Fibroblast of villous mesenchyme (primary cell): ENCODE measurements around the gene FJX1. TPM values are rescaled to one million over a fixed set of nuclear protein-coding genes. Genes with fewer than 3 reads are reported as not detected.
A peak's percentile ranks its signal among the peaks of the same experiment; 100 is the strongest.

Experiments used
- DNase-seq: peaks from one replicate; pipeline ENCODE4 v3.0.0-alpha.2; 2010; ENCODE audit warnings: low read depth
- H3K4me3 ChIP-seq: 2 replicates; pipeline ENCODE4 v1.5.1; 2011; ENCODE audit warnings: low read depth, mild to moderate bottlenecking, low read length
- CTCF ChIP-seq: IDR thresholded peaks from 2 replicates; pipeline ENCODE4 v1.5.1; 2012; ENCODE audit warnings: low read depth, mild to moderate bottlenecking, low read length; ENCODE audit not compliant: insufficient read depth
- total RNA-seq: library from RNA; depleted of rRNA; stranded (reverse); fragments of >200 nt; gene quantifications from 2 replicates; pipeline ENCODE4 v1.2.3, GENCODE V29; 2012

FJX1 gene
- total RNA-seq: 89.8 and 205 TPM in 2 replicates

- peak; percentile 92 for DNase-seq
- no peak for TF ChIP-seq CTCF
- peak within 1 kb of the TSS; percentile 71 for H3K4me3 ChIP-seq
Measured at GRCh38 chr11:35617687-35618496, at the start of gene FJX1. Gene FJX1 (plus strand): TSS chr11:35618460. CDS start chr11:35618637, 177 bp downstream.

- TF ChIP-seq CTCF: no peak
- H3K4me3 ChIP-seq: no peak overlapping the region
- DNase-seq: peak; percentile 65
Measured at GRCh38 chr11:35571696-35572095, 46.6 kb upstream of the FJX1 start.

- TF ChIP-seq CTCF: no peak
- H3K4me3 ChIP-seq: no peak overlapping the region
- DNase-seq: peak; percentile 96
Measured at GRCh38 chr11:35579557-35580396, 38.5 kb upstream of the FJX1 start.

- no peak for TF ChIP-seq CTCF
- H3K4me3 ChIP-seq: no peak overlapping the region
- no peak for DNase-seq
Measured at GRCh38 chr11:35580397-35580781, 37.9 kb upstream of the FJX1 start.

- no peak overlapping the region for H3K4me3 ChIP-seq
- DNase-seq: no peak
- TF ChIP-seq CTCF: no peak
Measured at GRCh38 chr11:35582033-35582432, 36.2 kb upstream of the FJX1 start.

- TF ChIP-seq CTCF: no peak
- no peak overlapping the region for H3K4me3 ChIP-seq
- DNase-seq: peak; percentile 66
Measured at GRCh38 chr11:35583126-35583525, 35.1 kb upstream of the FJX1 start.
